ENCODE measurements around the gene MAP4K4. TPM values are rescaled to one million over a fixed set of nuclear protein-coding genes. Genes with fewer than 3 reads are reported as not detected.

The MAP4K4 gene
- total RNA-seq, 4 donors from 2014 or later = 14.2 to 65.2 (median 29.1) TPM

- no peak overlapping the region for H3K27ac ChIP-seq
- no peaks in the 10 kb centered on the region for H3K36me3 ChIP-seq
- peaks cover 0 to 4% (median 0%) of the 10 kb centered on the region in 4 donors for H3K4me1 ChIP-seq
- no peaks in the 10 kb centered on the region for H3K27me3 ChIP-seq
- no peak overlapping the region for H3K4me3 ChIP-seq
- no peaks in the 10 kb centered on the region for H3K9me3 ChIP-seq
- no peak for TF ChIP-seq CTCF (IDR thresholded peaks at IDR 0.05)
- no peak for TF ChIP-seq POLR2A (IDR thresholded peaks at IDR 0.05)
- DNase-seq = no peak
Observed at GRCh38 chr2:101725038-101725437, 27.5 kb downstream of the MAP4K4 start.

- no peak for TF ChIP-seq POLR2A (IDR thresholded peaks at IDR 0.05)
- peak in 2 of 6 experiments; percentile 16 to 39 for TF ChIP-seq CTCF (IDR thresholded peaks at IDR 0.05)
- H3K36me3 ChIP-seq = no peaks in the 10 kb centered on the region
- no peaks in the 10 kb centered on the region for H3K9me3 ChIP-seq
- DNase-seq = peak in 1 of 3 donors; percentile 52
- no peak overlapping the region for H3K27ac ChIP-seq
- no peaks in the 10 kb centered on the region for H3K27me3 ChIP-seq
- H3K4me1 ChIP-seq = peaks cover 0 to 4% (median 0%) of the 10 kb centered on the region in 4 donors
- no peak overlapping the region for H3K4me3 ChIP-seq
Observed at GRCh38 chr2:101725515-101726192, 28.1 kb downstream of the MAP4K4 start.

- Histone ChIP-seq H3K4me1 (peaks cover 0 to 14% (median 0%) of the 10 kb centered on the region in 4 donors), H3K4me3 (no peak overlapping the region), H3K27me3 (no peaks in the 10 kb centered on the region), H3K9me3 (no peaks in the 10 kb centered on the region), H3K27ac (no peak overlapping the region), H3K36me3 (no peaks in the 10 kb centered on the region)
- no peak for TF ChIP-seq POLR2A (IDR thresholded peaks at IDR 0.05)
- no peak for TF ChIP-seq CTCF (IDR thresholded peaks at IDR 0.05)
- no peak for DNase-seq
Observed at GRCh38 chr2:101728865-101729264, 31.4 kb downstream of the MAP4K4 start.

- no peak for TF ChIP-seq POLR2A (IDR thresholded peaks at IDR 0.05)
- no peak for TF ChIP-seq CTCF (IDR thresholded peaks at IDR 0.05)
- DNase-seq = no peak
- no peak overlapping the region for H3K27ac ChIP-seq
- H3K27me3 ChIP-seq = no peaks in the 10 kb centered on the region
- H3K4me1 ChIP-seq = peaks cover 0 to 13% (median 0%) of the 10 kb centered on the region in 4 donors
- no peaks in the 10 kb centered on the region for H3K9me3 ChIP-seq
- no peaks in the 10 kb centered on the region for H3K36me3 ChIP-seq
- no peak overlapping the region for H3K4me3 ChIP-seq
Observed at GRCh38 chr2:101729521-101730190, 32.1 kb downstream of the MAP4K4 start.

- no peaks in the 10 kb centered on the region for H3K27me3 ChIP-seq
- no peaks in the 10 kb centered on the region for H3K9me3 ChIP-seq
- no peak for TF ChIP-seq POLR2A (IDR thresholded peaks at IDR 0.05)
- TF ChIP-seq CTCF (IDR thresholded peaks at IDR 0.05) = no peak
- H3K27ac ChIP-seq = no peak overlapping the region
- no peaks in the 10 kb centered on the region for H3K36me3 ChIP-seq
- H3K4me3 ChIP-seq = no peak overlapping the region
- no peak for DNase-seq
- peaks cover 0 to 27% (median 0%) of the 10 kb centered on the region in 4 donors for H3K4me1 ChIP-seq
Observed at GRCh38 chr2:101731221-101732054, 33.9 kb downstream of the MAP4K4 start.
